OCI-M1 (cell line): ENCODE data around the gene CCDC57.

Experiments used
- DNase-seq: peaks from one replicate; lab custom pipeline; 2025; lab: John Stamatoyannopoulos, UW

CCDC57 gene

GRCh38 chr17:82236142-82236971 lies 23.7 kb upstream of the CCDC57 start:
- DNase-seq, result peak; percentile 76

- DNase-seq, result no peak
Observed at GRCh38 chr17:82235775-82236141, 23.1 kb upstream of the CCDC57 start.

- no peak for DNase-seq
Observed at GRCh38 chr17:82235056-82235774, 22.6 kb upstream of the CCDC57 start.

DNA sequence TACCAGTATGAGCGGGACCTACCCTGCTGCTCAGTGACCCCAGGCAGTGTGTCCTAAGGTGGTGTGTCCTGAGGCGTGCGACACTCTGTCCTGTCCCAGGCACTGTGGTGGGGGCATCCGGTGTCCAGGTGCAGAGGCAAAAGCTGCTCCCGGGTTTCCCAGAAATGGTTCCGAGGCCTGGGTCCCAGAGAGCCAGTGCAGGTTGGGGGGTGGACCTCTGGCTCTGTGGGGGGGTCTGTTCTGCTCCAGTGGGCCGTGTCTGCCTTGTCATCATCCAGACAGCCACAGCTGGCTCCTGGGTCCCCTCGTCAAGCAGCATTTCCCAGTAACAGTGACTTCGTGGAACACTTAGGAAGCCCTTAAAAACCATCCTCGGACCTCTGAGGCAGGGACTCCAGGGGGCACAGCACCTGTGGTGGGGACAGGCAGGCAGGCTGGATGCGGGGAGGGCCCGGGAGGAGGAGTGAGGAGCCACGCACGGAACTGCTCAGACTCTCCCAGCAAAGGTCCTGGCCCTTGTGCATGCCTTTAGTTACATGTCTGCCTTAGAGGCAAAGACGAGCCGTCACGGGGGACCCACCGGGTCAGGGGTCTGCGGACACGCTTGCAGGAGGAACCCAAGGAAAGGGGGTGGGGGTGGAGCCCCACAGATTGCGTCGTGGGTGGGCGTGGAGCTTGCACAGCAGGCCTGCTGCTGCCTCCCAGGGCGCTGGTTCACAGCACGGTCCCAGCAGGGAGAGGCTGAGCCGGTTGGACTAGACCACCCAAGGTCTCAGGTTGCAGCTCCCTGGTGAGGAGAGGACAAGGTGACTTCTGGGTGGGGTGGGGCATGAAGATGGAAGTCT lies 21.8 kb upstream of the CCDC57 start:
- DNase-seq, result no peak

DNA sequence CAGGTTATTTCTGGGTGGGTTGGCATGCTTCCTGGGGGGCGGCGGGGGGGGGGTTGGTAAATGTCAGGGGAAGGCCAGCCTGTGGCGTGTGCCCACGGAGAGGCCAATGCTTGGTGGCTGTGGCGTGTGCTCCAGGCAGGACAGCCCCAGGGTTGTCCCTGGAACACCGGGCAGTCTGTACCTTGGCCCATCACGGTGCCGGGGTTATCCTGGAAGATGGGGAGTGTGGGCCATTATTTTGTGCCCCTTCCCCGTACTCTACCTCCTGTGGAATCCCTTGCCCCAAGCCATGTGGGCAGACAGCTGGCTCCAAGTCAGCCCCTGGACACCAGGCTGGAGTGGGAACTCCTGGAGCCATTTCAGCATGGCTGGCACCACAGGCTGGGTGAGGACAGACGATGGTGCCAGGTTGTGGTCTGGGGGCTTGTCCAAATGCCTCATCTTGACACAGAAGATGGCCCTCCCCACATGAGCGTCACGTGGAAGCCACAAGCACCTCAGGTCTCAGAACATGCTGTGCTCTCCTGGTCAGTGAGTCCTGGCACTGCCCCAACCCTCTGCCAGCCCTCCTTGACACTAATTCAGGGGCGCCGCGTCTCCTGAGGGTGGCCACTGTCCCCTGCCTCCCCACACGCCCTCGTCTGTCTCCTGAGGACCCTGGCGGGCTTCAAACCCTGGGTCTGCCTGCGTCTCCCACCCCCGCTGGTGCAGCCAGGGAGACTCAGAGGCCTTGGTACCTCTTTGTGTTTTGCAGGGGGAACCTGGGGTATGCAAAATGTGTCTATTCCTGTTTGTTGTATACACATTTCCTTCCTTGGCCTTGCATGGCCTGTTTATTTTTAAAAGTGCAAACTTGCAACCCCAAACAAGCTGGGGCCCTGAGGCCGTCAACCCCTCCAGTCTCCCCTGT lies 20.5 kb upstream of the CCDC57 start:
- no peak for DNase-seq

DNA sequence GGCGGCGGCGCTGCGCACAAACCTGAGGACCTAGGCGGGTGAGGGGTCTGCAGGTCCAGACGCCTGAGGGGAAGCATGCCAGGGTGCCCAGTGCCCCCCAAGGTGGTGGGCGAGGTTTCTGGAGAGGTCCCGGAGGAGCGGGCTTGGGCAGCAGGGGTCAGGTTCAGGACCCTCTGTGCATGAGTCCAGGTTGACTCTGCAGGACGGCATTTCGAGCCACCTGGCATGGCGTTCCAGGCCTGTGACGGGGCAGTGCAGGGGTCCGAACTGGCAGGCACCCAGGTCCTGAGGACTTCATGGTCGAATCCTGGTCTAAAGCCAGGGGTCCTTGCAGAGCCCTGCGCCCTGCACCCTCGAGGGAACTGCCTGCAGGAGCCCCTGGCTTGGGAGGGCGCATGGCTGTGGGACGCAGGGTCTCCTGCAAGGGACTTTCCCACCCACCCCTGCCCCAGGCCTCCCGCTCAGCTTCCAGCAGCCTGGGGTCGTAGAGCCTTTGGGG lies 19.7 kb upstream of the CCDC57 start:
- no peak for DNase-seq

DNA sequence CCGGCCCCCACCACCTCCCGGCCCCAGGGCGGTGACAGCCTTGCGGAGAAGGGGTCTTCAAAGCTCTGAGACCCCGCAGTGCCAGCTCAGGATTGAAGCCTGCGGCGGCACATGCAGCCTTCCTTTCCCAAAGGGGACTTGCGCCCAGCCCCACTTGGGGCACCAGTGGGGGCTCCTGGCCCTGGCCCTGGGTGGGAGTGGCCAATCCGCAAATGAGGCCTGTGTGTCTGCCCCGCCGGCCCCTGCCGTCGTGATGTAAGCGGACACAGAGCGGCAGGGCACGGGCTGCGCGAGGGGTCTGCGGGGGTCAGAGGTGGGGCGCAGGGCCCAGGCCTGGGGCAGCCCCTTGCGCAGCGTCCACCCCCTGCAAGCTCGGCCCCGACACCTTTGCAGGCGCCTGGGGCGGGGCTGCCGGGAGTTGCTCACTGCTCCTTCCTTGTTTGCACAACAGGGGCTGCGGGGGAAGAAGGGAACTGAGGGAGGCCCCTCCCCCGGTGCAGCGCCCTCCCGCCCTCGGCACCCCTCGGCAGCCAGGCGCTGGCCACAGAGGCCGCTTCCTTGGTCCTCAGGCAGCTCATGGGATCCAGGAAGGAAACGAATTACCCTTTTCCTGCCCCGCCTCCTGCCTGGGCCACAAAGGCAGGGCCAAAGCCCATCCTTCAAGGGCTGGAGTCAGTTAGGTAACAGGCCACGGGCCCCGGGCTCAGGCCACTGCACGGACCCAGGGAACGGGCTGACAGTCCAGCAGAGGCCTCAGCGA lies 19.1 kb upstream of the CCDC57 start:
- DNase-seq, result peak; percentile 85

GRCh38 chr17:82231312-82231561 lies 18.6 kb upstream of the CCDC57 start:
- no peak for DNase-seq

DNA sequence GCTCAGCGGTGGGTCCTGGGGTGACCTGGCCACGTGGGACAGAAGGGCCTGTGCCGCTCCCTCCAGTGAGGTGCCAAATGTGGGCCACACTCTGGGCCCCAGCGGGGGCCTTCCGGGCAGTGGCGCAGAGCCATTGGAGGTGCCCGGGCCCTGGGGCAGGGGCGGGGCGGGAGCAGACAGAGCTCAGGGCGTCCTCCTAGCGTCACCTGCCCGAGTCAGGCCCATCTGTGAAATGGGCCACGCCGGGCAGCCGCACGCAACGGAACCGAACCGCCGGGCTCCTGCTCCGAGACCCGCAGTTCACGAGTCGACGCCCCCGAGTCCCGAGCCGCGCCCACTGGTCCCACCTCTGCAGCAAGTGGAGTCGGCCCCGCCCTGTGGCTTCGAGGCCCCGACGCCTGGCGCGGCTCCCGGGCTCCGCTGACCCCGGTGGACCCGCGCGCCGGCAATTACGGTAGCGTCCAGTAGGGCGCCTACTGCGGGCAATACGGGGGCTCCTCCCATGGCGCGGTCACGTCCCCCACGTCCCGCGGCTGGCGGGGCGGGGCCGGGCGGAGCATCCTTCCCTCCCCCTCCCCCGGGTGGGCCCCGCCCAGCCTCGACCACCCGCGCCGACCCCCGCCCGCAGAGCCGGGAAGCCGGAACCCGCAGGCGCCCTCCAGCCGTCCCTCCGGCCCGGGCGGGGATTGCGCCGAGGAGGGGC lies 18.1 kb upstream of the CCDC57 start:
- DNase-seq, result peak; percentile 90

GRCh38 chr17:82229698-82230608 lies 17.3 kb upstream of the CCDC57 start:
- DNase-seq, result no peak

DNA sequence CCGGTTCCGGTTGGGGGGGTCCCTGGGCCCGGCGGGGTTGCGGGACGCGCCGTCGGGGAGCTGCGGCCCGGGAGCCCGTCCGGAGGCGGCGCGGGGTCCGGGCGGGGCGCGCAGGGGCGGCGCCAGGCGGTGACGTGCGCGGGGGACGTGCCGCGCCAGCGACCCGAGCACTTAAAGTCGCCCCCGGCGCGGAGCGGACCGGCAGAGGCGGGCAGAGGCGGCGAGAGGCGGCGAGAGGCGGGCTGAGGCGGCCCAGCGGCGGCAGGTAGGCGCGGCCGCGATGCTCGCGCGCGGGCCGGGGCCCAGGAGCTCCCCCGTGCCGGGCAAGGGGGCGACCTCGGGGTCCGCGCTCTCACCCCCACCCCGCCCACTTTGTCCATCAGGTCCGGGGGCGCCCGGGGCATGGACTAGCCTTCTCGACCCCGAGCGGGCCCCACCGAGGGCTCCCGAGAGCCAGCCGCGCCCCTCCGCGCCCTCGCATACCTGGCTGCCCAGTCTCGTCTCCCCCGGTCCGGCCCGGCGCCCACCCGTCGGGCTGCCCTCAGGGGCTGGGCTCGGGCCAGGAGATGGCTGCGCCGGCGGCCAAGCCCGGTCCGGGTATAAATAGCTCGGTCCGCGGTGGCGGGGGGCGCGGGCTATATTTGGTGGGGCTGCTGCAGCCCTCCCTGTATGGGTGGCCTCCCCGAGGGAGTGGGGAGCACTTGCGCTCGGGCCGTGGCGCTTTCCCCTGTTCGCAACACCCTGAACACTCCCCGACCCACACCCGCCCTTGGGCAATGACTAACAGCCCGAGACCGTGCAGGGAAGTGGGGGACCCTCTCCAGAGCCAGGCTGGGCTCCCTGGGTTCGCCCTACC lies 16.4 kb upstream of the CCDC57 start, which contains the start of gene SLC16A3:
SLC16A3 (plus strand) TSS at position 201 of the 856 bp plus-strand sequence. CDS start 6,967 bp downstream, outside the sequence.
- DNase-seq, result peak; percentile 11

GRCh38 chr17:82228278-82228841 lies 15.7 kb upstream of the CCDC57 start:
- DNase-seq, result no peak

DNA sequence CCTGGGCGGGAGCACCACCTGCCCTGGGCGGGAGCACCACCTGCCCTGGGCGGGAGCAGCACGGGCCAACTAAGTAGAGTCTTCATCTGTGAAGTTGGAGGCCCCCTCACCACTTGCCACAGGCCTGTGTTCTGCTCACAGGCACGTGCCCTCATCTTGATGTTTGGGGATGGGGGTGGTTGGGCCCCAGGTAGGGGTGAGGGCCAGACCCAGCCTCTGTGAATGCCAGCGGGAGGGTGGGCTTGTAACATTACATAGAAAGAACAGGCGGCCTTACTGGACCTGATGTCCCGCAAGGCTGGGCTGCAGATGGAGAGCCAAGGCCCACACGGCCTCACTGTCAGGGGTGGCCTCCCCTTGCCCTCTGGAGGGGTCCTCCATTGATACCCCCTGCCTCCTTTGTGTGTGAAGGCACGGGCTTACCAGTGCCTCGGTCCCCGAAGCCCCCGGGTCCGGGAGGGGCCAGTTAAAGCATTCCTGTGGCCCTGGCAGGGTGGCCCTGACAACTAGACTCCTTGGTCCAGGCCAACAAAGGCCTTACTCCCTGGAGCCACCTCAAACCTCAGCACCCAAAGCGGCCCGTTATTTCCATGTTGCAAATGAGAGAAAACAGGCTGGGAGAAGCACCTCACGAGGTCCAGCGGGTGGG lies 15.1 kb upstream of the CCDC57 start:
- no peak for DNase-seq

DNA sequence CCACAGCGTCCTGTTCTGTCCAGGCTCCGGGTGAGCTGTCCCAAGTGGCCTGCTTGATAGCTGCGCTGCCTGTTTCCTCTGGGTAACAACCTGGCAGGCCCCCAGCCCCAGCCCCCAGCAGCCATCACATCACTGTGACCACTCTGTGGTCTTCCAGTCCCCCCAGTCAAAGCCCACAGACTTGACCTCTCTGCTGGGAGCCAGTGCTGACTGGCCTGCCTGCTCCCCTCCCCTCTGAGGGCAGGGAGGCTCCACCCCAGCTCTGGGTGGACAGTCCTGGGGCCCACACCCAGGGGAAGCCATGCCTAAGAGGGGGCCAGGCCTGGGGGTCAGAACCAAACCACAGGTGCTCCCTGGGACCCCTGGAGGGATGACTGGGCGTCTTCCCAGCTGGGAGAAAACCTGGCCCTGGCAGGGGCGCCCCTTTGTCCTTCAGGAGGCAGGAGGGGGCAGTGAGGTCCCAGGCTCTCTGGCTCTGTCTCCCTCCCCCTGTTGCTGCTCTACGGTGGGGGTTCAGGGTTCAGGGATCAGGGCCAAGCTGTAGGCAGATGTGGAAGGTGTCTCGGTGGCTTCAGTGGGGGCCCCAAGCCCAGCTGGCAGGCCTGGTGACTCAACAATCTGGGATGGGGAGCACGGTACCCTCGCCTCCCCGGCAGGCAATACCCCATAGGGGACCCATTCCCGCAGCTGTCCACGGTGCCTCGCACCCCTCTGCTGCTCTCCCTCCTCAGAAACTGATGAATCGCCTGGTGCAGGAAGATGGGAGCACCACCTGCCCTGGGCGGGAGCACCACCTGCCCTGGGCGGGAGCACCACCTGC lies 14.4 kb upstream of the CCDC57 start:
- no peak for DNase-seq

GRCh38 chr17:82226146-82226808 lies 13.6 kb upstream of the CCDC57 start:
- DNase-seq, result no peak
